Measurements from ENCODE around the gene VCAM1.

GRCh38 chr1:100759188-100759587 is 39.6 kb downstream of the VCAM1 start:
- no peak for TF ChIP-seq CTCF (IDR thresholded peaks at IDR 0.05)
- TF ChIP-seq MLX (CRISPR knock-in tag; IDR thresholded peaks at IDR 0.05), result no peak
- TF ChIP-seq NFYB (CRISPR knock-in tag; conservative IDR thresholded peaks at IDR 0.05; ENCODE audit: low read depth), result no peak
- TF ChIP-seq NR2C2 (CRISPR knock-in tag; IDR thresholded peaks at IDR 0.05), result no peak
- no peak for TF ChIP-seq ETV6 (CRISPR knock-in tag; IDR thresholded peaks at IDR 0.05)
- TF ChIP-seq SMAD4 (CRISPR knock-in tag; IDR thresholded peaks at IDR 0.05), result no peak
- TF ChIP-seq ZMAT4 (CRISPR knock-in tag; IDR thresholded peaks at IDR 0.05), result no peak
- no peak for TF ChIP-seq ZNF512 (CRISPR knock-in tag; IDR thresholded peaks at IDR 0.05; ENCODE audit: borderline replicate concordance)
- TF ChIP-seq CBFB (CRISPR knock-in tag; IDR thresholded peaks at IDR 0.05; ENCODE audit: low read depth), result no peak
- TF ChIP-seq ZNF232 (CRISPR knock-in tag; IDR thresholded peaks at IDR 0.05), result no peak
- no peak for TF ChIP-seq NFE2L1 (CRISPR knock-in tag; IDR thresholded peaks at IDR 0.05)
- TF ChIP-seq ZNF138 (CRISPR knock-in tag; conservative IDR thresholded peaks at IDR 0.05), result no peak
- TF ChIP-seq CREM (CRISPR knock-in tag; IDR thresholded peaks at IDR 0.05), result no peak
- TF ChIP-seq IRF2 (CRISPR knock-in tag; IDR thresholded peaks at IDR 0.05; ENCODE audit: borderline replicate concordance, low read depth), result no peak
